H1 (cell line): Measurements from ENCODE around the gene DYRK1A. TPM values are rescaled to one million over a fixed set of nuclear protein-coding genes. Genes with fewer than 3 reads are reported as not detected.

ENCODE experiments used
- NANOG ChIP-seq: IDR thresholded peaks from 2 replicates; pipeline ENCODE4 v1.6.1; 2011; ENCODE audit warnings: low read length, low read depth, mild to moderate bottlenecking, inconsistent platforms; ENCODE audit not compliant: insufficient read depth, poor library complexity, severe bottlenecking
- polyA plus RNA-seq, 7 experiments: library from polyadenylated mRNA; depleted of rRNA in 3 of 7; stranded (reverse) in 5 of 7; unstranded in 2 of 7; fragments of >200 nt in 5 of 7; fragments of 200-250 nt in 2 of 7; gene quantifications; 1 replicate in 5 of 7; 2 replicates in 1 of 7; 4 replicates in 1 of 7; pipeline versions ENCODE4 v1.2.1 to v1.2.3, GENCODE V29; 2011 to 2013; ENCODE audit warnings: missing spikeins in 2 of 7, mixed read lengths in 2 of 7
- total RNA-seq: library from RNA; stranded (reverse); fragmentation: NEBNext Ultra II Directional; extraction: Animal tissue kit (Norgen Biotek cat#: 25700); gene quantifications from 2 replicates; pipeline ENCODE4 v1.2.1, GENCODE V29; 2021

DYRK1A gene
- total and polyA plus RNA-seq, 2 of the 8 experiments (the other 6 are each of a cell fraction or from before 2014, with no cell fraction given) = 61.1 to 62.2 TPM

DNA sequence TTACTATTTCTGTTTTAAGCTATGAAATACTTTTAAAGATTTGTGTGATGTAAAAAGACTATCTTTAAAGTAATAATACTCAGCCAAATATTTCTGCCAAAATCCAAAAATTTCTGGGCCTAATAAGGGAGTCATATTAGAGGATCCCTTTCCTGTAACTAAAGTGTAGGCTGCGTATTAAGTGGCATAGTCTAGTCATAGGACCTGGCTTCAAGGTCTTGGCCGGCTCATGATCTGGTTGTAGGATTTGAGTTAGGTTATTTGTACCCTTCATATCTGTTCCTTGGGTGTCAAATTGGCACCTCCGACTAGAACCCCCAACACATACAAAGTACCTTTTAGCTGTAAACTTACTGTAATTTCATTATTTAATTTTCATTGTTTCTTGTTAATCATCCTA is 107.8 kb downstream of the DYRK1A start (continued):
- TF ChIP-seq NANOG = no peak
